GM19043 (cell line): ENCODE measurements around the gene FAM50B.

Experiments used
- ATAC-seq: cut with Tn5 transposase; IDR thresholded peaks from one replicate; pipeline ENCODE4 v1.9.1; 2021; ENCODE audit warnings: low read depth; ENCODE audit not compliant: unreplicated experiment

Gene FAM50B

DNA sequence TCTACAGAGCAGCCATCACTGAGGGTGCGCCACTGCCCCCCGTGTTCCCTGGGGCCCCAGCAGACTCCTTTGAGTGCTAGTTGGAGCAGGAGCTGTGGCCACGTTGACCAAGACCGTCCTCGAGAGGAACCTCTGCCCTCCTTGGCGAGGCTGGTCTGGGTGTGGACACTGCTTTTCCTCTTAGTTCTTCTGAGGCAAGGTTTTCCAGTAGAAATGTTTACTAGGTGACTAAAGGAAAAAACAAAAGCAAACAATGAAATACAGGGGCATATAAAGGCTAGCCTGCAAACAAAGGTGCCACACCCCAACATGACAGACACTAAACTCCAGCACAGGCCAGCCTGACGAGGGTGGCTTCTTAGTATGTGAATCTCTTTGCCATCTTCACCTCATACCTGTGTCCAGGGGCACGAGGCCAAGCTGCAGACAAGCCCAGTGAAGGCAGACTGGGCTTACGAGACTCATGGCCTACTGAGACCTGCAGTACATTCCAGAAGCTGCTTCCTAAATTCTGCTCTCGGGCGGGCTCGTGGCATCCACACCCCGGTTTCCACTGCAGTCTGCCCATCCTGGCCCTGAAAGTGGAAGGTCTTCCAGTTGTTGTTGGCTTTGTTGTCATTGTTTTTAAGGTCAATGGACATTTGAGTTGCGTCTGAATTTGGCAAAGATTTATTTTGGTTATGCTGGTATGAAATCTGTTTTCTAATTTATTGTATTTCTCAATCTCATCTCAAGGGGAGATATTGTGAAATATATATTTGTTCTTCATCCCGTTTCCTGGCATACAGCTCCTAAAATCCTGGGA lies 39.2 kb downstream of the FAM50B start:
- no peak for ATAC-seq

GRCh38 chr6:3890047-3890446 lies 40.9 kb downstream of the FAM50B start:
- ATAC-seq, result no peak

GRCh38 chr6:3891883-3892282 lies 42.7 kb downstream of the FAM50B start:
- ATAC-seq, result no peak

GRCh38 chr6:3892603-3893002 lies 43.4 kb downstream of the FAM50B start:
- ATAC-seq, result no peak

GRCh38 chr6:3893487-3893886 lies 44.3 kb downstream of the FAM50B start:
- ATAC-seq, result no peak

DNA sequence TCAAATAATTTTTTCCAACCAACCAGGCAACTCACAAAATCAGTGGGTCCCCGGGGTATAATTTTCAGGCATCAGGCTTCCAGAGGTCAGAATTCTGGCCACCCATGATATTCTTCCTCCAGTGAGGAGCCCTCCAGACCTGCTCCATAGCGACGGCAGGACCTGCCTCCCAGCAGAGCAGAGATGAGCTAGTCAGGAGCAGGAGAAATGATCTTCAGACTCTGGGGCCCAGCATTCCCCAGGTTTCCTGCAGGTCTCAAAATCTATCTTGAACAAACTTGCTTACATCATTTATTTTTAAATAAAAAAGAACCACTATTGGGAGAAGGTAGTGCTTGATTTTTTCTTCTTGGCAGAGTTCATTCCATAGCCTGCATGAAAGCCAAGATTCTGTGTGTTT lies 44.7 kb downstream of the FAM50B start:
- no peak for ATAC-seq

DNA sequence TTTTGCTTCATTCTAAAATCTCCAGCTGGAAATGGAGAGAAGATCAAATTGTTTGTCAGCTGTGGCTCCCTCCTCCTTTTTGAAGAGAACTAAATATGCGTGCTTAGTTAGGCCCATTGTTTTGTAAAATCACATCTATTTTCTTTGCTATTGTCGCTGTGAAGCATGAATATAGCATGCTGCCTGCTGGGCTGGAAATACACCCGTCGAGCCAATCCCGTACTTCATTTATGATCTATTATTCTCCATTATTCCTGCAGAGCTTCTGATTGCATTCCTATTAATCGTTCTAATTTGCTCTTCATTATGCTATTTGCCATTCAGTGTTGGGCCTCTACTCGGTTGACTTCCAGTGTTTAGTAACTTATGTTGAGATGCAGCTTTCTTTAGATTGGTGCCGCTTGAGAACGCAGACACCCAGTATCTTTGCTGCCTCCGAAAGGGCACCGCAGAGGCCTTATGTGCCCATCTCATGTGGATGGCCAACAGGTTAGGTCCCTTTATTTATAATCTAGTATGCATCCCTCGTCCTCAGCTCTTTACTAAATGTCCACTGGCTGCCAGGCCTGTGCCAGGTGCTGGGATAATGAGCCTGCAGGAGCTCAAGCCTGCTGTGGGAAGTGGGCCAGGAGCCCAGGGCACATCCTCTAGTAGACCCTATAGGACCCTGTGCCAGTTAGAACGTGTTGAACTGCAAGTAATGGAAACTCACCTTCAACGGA lies 45.6 kb downstream of the FAM50B start:
- ATAC-seq, result no peak

- no peak for ATAC-seq
Observed at GRCh38 chr6:3895312-3895653, 46.1 kb downstream of the FAM50B start.

DNA sequence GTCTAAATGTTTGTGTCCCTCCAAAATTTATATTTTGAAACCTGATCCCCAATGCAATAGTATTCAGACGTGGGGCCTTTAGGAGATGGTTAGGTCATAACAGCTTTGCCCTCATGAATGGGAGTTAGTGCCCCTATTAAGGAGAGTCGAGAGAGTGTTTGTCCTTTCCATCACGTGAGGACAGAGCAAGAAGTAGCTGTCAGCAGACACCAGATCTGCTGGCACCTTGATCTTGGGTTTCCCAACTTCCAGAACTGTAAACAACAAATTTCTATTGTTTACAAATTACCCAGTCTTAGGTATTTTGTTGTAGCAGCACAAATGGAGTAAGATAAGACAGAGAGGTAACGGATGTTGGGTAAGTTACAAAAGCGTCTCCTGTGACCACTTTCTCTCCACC lies 46.6 kb downstream of the FAM50B start:
- ATAC-seq, result no peak

GRCh38 chr6:3898265-3898994 lies 49.3 kb downstream of the FAM50B start:
- ATAC-seq, result no peak

GRCh38 chr6:3899061-3899460 lies 49.9 kb downstream of the FAM50B start:
- ATAC-seq, result no peak

DNA sequence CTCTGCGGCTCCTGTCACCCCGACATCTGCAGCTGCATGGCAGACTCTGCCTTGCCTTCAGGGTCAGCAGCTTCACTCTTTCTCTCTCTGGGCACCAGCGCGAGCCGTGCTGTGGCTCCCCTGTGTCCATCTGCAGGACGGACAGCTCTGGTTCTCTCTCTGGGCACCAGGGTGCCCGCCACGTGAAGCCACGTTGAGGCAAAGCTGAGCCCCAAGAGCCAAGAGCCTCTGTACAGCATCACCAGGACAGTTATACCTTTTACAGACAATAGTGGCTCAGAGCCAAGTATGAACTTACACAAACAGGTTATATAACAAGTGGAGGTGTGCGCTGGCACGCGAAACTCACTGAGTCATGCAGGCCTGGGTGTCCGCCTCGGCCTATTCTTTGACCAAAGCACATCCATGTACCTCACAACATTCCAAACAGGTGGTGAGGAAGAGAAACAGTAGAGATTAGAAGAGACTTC lies 50.8 kb downstream of the FAM50B start:
- no peak for ATAC-seq
